Measurements from ENCODE around the gene ZNF516.

DNA sequence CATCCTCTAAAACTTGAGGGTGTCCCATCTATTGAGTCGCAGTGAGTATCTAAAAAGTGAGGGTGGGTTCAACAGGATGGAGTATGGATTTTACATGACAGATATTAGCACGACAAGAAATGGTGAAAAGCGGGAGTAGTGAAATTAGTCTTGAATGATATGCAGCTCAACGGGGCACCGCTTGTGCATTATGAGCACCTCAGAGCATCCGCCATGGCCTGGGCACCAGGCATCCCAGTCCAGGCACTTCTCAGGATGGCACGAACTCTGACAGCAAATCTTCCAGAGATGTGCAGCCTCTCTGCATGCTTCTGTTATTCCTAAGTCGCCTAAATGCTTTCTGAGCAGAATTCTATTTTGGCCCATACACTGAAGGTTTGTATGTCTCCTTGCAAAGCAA lies 57.1 kb downstream of the ZNF516 start:
- TF ChIP-seq, protein P1, sequence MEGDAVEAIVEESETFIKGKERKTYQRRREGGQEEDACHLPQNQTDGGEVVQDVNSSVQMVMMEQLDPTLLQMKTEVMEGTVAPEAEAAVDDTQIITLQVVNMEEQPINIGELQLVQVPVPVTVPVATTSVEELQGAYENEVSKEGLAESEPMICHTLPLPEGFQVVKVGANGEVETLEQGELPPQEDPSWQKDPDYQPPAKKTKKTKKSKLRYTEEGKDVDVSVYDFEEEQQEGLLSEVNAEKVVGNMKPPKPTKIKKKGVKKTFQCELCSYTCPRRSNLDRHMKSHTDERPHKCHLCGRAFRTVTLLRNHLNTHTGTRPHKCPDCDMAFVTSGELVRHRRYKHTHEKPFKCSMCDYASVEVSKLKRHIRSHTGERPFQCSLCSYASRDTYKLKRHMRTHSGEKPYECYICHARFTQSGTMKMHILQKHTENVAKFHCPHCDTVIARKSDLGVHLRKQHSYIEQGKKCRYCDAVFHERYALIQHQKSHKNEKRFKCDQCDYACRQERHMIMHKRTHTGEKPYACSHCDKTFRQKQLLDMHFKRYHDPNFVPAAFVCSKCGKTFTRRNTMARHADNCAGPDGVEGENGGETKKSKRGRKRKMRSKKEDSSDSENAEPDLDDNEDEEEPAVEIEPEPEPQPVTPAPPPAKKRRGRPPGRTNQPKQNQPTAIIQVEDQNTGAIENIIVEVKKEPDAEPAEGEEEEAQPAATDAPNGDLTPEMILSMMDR (IDR thresholded peaks at IDR 0.05), result no peak
- no peak for TF ChIP-seq POLR2A (IDR thresholded peaks at IDR 0.05)
